NOMO-1 treated with dmso at 0.1 percent for 144 hours (cell line): Measurements from ENCODE around the gene PBX2.
"Not testable (repeated sequence)": the region's sequence is repeated elsewhere in the genome, so short reads cannot be mapped to it uniquely, and the experiment has no call there.

Experiments used
- DNase-seq: peaks from one replicate; lab custom pipeline; 2025; ENCODE audit not compliant: unreplicated experiment; lab: John Stamatoyannopoulos, UW

Gene PBX2

GRCh38 chr6:32187725-32188380 lies 2.1 kb downstream of the PBX2 start:
- DNase-seq, result not testable (repeated sequence)

- no peak for DNase-seq
Observed at GRCh38 chr6:32187009-32187709, 2.8 kb downstream of the PBX2 start.

- not testable (repeated sequence) for DNase-seq
Observed at GRCh38 chr6:32186151-32186840, 3.7 kb downstream of the PBX2 start.

- DNase-seq, result not testable (repeated sequence)
Observed at GRCh38 chr6:32185681-32186131, 4.3 kb downstream of the PBX2 start.

- DNase-seq, result no peak
Observed at GRCh38 chr6:32184084-32184640, 5.8 kb downstream of the PBX2 start, which contains the start of gene AGER. AGER (minus strand) TSS chr6:32184253; CDS start chr6:32184222, 31 bp downstream.

GRCh38 chr6:32183483-32184083 lies 6.4 kb downstream of the PBX2 start:
- DNase-seq, result no peak

- no peak for DNase-seq
Observed at GRCh38 chr6:32183030-32183429, 7.0 kb downstream of the PBX2 start.

GRCh38 chr6:32182555-32182981 lies 7.4 kb downstream of the PBX2 start:
- DNase-seq, result no peak

GRCh38 chr6:32181915-32182529 lies 8.0 kb downstream of the PBX2 start:
- no peak for DNase-seq

- DNase-seq, result no peak
Observed at GRCh38 chr6:32181148-32181702, 8.8 kb downstream of the PBX2 start.

- no peak for DNase-seq
Observed at GRCh38 chr6:32179766-32180405, 10.1 kb downstream of the PBX2 start.

GRCh38 chr6:32178547-32179440 lies 11.2 kb downstream of the PBX2 start:
- DNase-seq, result no peak

- DNase-seq, result peak; percentile 100
Observed at GRCh38 chr6:32177788-32178546, 12.0 kb downstream of the PBX2 start, which contains the start of gene RNF5. RNF5 (plus strand) TSS chr6:32178405; CDS start chr6:32178512, 107 bp downstream.

- DNase-seq, result no peak
Observed at GRCh38 chr6:32177183-32177787, 12.7 kb downstream of the PBX2 start.

GRCh38 chr6:32176476-32177182 lies 13.4 kb downstream of the PBX2 start:
- DNase-seq, result no peak

- DNase-seq, result peak; percentile 95
Observed at GRCh38 chr6:32175711-32176475, 14.1 kb downstream of the PBX2 start, which contains the start of gene AGPAT1. AGPAT1 (minus strand) TSS chr6:32176084; CDS start chr6:32171496, 4,588 bp downstream.
